GM19238 (cell line): ENCODE measurements around the gene NDST3.
"Not testable (repeated sequence)": the region's sequence is repeated elsewhere in the genome, so short reads cannot be mapped to it uniquely, and the experiment has no call there.

ENCODE experiments used
- DNase-seq: peaks from one replicate; pipeline ENCODE4 v3.0.0; 2011; ENCODE audit warnings: low spot score; ENCODE audit not compliant: insufficient read length

NDST3 gene

DNA sequence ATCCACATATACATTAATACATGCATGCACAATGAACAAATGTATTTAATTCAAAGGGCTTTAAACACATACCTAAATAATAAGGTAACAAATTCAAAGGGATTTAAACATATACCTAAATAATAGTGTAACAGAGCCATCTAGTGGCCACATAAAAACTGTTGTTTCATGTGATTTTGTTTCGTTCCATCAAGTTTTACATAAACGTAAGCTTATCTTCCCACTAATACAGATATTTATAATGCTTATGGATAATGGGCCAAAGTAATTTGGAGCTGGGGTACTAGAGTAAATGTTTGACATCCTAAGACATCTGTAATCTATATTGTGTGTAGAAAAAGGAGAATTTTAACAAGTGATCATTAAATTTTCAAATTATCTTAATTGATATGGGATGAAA is 236.2 kb downstream of the NDST3 start:
- DNase-seq = no peak

DNA sequence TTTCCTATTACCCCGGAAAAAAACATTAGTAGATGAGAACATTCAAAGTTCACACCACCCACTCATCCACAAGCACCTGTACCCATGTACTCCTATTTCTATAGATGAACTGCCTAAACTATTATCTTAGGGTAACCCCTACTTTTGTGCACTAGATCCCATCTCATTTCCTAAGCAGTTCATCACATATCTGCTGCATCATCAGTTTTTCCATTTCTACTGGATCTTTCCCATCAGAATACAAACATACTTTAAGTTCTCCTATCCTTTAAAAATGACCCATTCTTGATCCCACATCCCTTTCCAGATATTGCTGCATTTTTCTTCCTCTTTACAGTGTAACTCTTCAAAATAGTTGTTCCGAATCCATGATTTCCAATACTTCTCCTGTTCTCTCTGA is 237.5 kb downstream of the NDST3 start:
- no peak for DNase-seq

- DNase-seq = no peak
Observed at GRCh38 chr4:118273642-118274041, 239.4 kb downstream of the NDST3 start.

- DNase-seq = no peak
Observed at GRCh38 chr4:118276580-118276979, 242.3 kb downstream of the NDST3 start.

GRCh38 chr4:118277243-118277642 is 243.0 kb downstream of the NDST3 start:
- DNase-seq = no peak

GRCh38 chr4:118278473-118279274 is 244.4 kb downstream of the NDST3 start:
- peak; percentile 87 for DNase-seq

- DNase-seq = no peak
Observed at GRCh38 chr4:118279328-118279727, 245.0 kb downstream of the NDST3 start.

DNA sequence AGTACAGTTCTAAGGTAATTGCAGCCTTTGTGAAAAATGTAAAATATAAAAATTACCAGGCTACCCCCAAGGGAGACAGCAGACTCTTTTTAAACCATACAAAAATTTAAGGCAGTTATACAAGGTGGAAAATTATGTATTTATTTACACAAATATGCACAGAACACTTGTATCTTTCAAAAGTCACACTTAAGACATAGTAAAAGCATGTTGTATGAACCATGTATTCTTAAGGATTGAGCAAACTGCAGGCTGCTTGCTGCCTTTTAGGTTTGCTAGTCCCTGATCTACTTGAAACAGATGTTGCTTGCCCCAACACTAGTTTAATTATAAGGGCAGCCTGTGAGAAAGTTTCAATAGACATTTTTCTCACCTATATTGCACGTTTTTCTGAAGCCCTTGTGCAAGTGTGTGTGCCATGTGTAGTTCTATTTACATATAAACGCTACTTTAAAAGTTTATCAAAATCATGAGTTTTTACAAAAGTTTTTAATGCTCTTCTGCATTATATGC is 245.7 kb downstream of the NDST3 start:
- no peak for DNase-seq

DNA sequence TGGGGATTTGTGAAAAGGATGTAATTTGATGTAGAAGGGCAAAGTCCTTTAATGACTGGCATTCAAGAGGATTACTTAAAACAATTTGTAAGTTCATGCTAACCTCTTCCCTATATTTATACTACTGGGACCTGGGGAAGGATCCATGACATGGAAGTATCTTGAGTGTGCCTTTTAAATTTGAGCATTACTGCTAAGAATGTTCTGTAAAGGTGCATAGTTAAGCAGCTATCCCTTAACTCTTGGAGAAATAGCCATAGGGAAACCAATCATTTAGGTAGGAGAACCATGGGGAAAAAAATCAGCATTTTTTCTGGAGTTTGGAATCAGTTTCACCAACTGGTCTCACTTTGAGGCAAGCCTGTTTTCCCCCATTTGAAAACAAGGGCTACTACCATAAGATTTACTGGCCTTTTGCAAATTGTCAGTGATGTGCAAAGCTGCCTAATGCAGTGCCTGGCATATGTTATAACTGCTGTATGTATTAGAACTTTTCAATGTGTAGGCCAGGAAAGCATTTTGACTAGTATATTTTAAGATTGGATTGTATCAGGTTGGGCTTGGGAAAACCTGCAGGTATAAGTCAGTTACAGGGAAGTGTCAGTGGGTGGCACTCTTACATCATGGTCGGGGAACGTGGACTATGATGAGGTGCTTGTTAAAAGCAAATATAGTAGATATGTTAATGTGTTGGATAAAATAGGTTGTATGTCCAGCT is 246.4 kb downstream of the NDST3 start:
- no peak for DNase-seq

DNA sequence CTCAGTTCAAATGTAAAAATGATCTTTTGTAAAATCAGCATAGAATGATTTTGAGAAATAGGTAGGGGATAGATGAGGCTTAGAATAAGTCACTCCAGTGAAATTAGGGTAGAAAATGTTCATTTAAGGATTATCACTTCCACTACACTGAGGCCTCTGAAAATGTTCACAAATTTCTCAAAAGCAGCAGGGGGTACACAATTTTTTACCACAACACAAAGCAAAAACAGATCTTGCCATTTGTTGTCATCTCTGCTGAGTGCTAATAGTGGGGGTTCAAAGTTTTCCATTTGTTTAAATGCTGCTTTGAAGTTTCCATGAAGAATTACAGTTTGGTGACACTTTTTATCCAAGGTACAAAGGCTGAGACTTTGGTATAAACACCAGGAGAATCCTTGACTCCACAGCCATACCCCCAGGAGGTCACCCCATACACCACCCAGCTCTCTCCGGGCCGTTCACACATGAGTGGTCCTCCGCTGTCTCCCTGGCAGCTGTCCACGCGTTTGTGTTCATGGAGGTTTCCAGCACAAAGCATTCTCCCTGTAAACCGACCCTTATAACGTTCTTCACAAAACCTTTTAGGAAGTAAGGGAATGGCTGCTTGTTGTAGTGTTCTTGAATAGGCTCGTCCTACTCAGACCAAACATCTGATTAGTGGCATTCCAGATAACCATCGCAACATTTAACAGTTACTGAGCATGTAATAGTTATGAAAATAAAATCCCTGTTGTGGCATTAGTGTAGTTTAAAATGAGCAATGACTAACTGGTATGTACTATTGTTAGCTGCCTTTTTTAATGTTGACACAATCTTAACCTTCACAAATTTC is 247.5 kb downstream of the NDST3 start:
- DNase-seq = no peak

DNA sequence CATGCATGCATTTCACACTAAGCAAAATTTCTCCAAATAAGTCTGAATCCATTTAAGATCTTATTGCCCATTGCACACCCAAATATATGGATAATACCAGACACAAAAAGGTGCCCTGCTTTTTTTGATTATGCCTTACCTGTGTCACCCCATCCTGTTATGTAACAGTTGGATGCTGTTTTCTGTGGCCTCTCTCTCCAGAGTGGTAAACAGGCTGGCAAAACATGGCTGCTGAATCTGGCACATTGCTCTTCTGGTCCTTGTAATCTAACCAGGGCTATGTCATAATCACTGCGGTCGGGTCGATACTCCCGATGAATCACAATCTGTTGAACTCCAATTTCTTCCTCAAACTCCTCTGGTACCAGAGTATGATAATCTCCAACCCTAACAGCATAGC is 248.4 kb downstream of the NDST3 start:
- no peak for DNase-seq

DNA sequence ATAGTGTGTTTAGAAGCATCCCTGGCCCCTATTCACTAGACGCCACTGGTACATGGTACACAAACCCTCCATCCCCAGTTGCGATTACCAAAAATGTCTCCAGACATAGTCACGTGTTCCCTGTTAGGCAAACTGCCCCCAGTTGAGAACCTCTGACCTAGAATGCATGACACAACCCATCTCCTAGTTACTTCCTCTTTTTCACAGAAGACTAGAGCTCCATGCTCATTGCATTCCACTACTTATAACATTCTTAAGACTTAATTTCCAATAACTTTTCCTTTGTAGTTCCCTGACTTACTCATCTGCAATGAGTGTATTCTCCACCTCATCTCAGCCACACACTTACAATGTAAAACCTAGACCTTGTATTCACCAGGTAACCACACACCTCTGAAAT is 249.9 kb downstream of the NDST3 start:
- DNase-seq = no peak

GRCh38 chr4:118285931-118286330 is 251.6 kb downstream of the NDST3 start:
- no peak for DNase-seq

GRCh38 chr4:118286685-118287084 is 252.4 kb downstream of the NDST3 start:
- DNase-seq = no peak

GRCh38 chr4:118287711-118288451 is 253.6 kb downstream of the NDST3 start:
- no peak for DNase-seq

DNA sequence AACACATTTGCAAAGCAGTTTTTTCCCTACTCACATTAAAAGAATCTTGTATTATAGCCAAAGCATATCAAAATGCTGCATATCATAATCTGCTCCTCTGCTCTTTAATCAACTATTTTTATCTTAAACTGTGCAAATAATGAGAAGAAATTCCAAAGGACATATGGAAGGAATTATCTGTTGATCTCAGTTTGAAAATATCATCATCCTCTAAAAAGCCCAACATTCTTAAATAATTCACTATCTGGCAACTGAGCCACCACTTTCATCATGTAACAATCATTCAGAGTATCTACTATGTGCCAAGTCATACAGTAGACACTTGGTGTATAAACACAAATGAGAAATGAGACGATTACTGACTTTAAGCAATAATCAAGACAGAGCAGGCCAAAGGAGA is 255.5 kb downstream of the NDST3 start:
- DNase-seq = no peak

- DNase-seq = no peak
Observed at GRCh38 chr4:118290951-118291350, 256.7 kb downstream of the NDST3 start.

DNA sequence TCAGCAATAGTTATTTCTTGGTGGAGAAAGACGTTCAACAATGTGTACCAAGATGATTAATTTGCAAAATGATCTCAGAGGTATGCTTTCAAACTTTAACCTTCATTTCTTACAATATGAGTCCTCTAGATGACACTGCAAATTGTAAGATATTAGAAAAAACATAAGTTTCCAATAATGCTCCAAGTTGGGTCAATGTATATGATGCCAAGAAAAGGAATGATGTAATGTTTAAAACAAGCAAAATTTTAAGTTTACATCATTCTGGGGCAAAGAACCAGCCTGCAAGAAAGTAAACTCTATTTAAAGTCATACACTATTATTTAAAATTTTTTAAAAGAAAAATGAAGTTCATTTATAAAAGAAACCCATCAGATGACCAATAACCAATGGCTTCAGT is 262.4 kb downstream of the NDST3 start:
- no peak for DNase-seq

- not testable (repeated sequence) for DNase-seq
Observed at GRCh38 chr4:118299619-118300018, 265.3 kb downstream of the NDST3 start.

GRCh38 chr4:118307643-118308042 is 273.4 kb downstream of the NDST3 start:
- DNase-seq = no peak
